Fibroblast of villous mesenchyme (primary cell): ENCODE results near the gene ELOVL2. TPM values are rescaled to one million over a fixed set of nuclear protein-coding genes. Genes with fewer than 3 reads are reported as not detected.

Source experiments
- DNase-seq: peaks from one replicate; pipeline ENCODE4 v3.0.0-alpha.2; 2010; ENCODE audit warnings: low read depth
- H3K4me3 ChIP-seq: 2 replicates; pipeline ENCODE4 v1.5.1; 2011; ENCODE audit warnings: low read depth, mild to moderate bottlenecking, low read length
- total RNA-seq: library from RNA; depleted of rRNA; stranded (reverse); fragments of >200 nt; gene quantifications from 2 replicates; pipeline ENCODE4 v1.2.3, GENCODE V29; 2012
- TF ChIP-seq, protein P1 (sequence below): IDR thresholded peaks from 2 replicates; pipeline ENCODE4 v1.5.1; 2012; ENCODE audit warnings: low read depth, mild to moderate bottlenecking, low read length; ENCODE audit not compliant: insufficient read depth

Gene ELOVL2
- total RNA-seq, 1 donor, result 2.6 TPM

DNA sequence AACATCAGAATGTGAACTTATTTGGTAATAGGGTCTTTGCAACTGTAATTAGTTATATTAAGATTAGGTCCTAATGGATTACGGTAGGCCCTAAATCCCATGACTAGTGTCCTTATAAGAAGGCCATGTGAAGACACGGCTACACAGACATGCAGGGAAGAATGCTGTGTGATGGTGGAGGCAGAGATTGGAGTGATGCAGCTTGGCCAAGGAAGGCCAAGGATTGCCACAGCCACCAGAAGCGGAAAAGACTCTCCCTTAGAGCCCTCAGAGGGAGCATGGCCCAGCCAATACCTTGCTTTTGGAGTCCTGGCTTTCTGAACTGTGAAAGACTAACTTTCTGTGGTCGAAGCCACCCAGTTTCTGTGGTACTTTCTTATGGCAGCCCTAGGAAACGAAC is 39.9 kb upstream of the ELOVL2 start:
- DNase-seq, result no peak
- H3K4me3 ChIP-seq, result no peak overlapping the region
- TF ChIP-seq, protein P1, sequence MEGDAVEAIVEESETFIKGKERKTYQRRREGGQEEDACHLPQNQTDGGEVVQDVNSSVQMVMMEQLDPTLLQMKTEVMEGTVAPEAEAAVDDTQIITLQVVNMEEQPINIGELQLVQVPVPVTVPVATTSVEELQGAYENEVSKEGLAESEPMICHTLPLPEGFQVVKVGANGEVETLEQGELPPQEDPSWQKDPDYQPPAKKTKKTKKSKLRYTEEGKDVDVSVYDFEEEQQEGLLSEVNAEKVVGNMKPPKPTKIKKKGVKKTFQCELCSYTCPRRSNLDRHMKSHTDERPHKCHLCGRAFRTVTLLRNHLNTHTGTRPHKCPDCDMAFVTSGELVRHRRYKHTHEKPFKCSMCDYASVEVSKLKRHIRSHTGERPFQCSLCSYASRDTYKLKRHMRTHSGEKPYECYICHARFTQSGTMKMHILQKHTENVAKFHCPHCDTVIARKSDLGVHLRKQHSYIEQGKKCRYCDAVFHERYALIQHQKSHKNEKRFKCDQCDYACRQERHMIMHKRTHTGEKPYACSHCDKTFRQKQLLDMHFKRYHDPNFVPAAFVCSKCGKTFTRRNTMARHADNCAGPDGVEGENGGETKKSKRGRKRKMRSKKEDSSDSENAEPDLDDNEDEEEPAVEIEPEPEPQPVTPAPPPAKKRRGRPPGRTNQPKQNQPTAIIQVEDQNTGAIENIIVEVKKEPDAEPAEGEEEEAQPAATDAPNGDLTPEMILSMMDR, result no peak

DNA sequence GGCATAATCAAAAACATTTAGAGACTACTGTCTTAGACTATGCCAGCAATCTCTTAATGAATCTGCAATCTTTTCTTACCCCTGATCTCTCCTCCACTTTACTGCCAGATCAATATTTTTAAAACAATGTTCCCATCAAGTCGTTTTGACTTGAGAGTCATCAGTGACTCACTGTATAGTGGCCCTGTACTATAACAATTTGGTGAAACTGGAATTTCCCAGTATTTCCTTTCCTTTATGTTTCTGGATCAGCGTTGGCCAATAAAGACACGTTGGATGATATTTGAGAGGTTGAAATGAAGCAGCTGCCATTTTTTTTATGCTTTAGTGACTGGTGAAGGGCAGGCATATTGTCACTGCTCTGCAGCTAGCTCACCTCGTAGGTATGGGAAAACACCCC is 39.4 kb upstream of the ELOVL2 start:
- TF ChIP-seq, protein P1, result no peak
- peak; percentile 36 for DNase-seq
- H3K4me3 ChIP-seq, result no peak overlapping the region

DNA sequence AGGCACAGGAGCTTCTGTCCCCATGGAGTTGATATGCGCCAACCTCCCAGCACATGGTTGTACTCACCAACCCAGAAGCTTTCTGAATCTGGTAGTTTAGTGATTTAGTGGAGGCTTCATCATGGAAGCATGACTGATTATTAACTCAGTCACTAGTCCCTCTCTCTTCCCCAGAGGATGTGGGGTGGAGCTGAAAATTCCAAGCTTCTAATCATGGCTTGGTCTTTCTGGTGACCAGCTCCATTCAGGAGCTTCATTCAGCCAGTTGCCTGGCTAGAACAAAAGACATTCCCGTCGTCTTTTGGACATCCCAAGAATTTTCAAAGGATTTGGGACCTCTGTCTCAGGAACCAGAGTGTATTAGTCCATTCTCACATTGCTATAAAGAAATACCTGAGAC is 36.2 kb upstream of the ELOVL2 start:
- TF ChIP-seq, protein P1, result no peak
- H3K4me3 ChIP-seq, result no peak overlapping the region
- DNase-seq, result no peak

DNA sequence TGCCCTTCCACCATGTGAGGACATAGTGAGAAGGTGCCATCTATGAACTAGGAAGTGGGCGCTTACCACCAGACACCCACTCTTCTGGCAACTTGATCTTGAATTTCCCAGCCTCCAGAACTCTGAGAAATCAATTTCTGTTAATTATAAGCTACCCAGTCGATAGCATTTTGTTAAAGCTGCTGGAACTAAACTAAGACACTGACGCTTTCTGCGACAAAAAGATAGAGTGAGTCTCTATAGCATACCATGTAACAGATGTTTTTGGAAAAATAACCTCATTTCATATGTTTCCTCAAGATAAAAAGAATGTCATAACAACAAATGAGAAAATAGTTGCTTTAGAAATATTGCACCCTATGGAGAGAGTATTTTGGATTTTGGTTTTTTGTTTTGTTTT is 34.2 kb upstream of the ELOVL2 start:
- TF ChIP-seq, protein P1, result no peak
- no peak for DNase-seq

DNA sequence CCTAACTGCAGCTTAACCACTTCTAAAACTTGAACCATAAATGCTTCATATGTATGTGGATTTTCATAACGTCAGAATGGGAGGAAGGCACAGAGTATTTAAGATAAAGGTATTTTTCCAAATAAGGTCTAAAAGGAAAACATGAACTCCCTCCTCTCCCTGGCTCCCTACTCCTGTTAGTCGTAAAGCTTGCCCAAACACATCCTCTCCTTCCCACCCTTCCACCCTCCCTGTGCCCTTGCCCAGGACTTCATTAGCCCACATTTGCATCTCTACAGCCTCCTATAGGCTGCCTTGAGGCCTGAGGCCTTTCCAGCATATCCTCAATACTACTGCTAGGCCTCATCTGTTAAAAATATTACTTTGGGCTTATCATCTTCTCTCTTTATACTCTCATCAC is 32.4 kb upstream of the ELOVL2 start:
- no peak overlapping the region for H3K4me3 ChIP-seq
- DNase-seq, result no peak
- TF ChIP-seq, protein P1, result no peak

More for the DNA sequence above, 34.2 kb upstream of the ELOVL2 start:
- H3K4me3 ChIP-seq, result no peak overlapping the region

DNA sequence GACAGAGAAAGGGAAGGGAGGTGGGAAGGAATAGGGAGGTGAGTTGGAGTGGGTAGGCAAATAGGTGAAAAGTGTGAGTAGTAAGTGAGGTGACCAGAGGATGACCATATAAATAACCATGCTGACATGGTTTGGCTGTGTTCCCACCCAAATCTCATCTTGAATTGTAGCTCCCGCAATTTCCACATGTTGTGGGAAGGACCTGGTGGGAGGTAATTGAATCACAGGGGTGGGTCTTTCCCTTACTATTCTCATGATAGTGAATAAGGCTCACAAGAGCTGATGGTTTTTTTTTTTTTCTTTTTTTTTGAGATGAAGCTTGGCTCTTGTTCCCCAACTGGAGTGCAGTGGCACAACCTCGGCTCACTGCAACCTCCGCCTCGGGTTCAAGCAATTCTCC is 28.0 kb upstream of the ELOVL2 start:
- H3K4me3 ChIP-seq, result no peak overlapping the region
- no peak for DNase-seq
- TF ChIP-seq, protein P1, result no peak

DNA sequence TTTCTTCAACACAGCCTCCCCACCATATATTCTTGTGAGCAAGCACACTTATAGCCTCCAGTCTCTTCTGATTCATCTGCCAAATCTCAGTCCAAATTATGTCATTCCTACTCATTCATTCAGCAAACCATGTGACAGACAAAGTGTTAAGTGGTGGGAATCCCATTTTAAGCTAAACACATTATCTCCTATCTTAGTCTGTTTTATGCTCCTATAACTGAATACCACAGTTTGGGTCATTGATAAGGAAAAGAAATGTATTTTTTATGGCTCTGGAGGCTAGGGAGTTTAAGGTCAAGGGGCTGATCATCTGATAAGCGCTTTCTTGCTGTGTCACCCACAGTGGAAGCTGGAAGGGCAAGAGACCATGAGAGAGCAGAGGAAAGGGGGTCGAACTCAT is 25.7 kb upstream of the ELOVL2 start:
- peak; percentile 22 for DNase-seq
- H3K4me3 ChIP-seq, result no peak overlapping the region
- TF ChIP-seq, protein P1, result no peak
